Germinal center (tissue), 1 donor: ENCODE results near the gene IFRD2.
A peak's percentile ranks its signal among the peaks of the same experiment; 100 is the strongest.
"Not testable (repeated sequence)": the region's sequence is repeated elsewhere in the genome, so short reads cannot be mapped to it uniquely, and the experiment has no call there.

Experiments
- DNase-seq: peaks from one replicate; pipeline ENCODE4 v3.0.0; 2012; ENCODE audit warnings: mixed read lengths, low spot score

The IFRD2 gene

GRCh38 chr3:50324351-50325112 lies 32.3 kb upstream of the IFRD2 start:
- peak; percentile 58 for DNase-seq

- DNase-seq: no peak
These were observed 31.5 kb upstream of the IFRD2 start for GRCh38 chr3:50323614-50324199.

DNA sequence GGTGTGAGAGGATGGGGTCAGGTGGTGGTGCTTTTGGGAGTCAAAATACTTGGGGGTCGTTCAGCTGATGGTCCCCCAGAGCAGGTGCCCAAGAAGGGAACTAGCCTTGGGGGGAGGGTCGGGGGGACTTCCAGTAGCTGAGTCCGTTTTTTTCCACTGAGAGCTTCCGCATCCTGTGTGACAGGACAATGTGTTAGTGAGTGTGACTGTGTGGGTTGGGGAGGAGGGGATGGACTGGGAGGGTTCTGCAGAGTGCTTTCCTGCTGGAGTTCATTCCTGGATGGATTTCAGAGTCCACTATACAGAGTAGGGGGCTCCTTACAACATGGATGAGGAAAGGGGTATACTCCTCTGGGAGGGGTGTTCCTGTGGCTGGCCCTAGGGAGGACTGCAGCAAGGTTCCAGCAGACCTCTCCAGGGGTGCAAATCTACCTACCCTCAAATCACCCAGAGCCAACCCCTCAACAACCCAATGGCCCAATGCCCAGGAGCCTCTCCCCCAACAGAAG lies 30.9 kb upstream of the IFRD2 start:
- DNase-seq: no peak

- DNase-seq: no peak
These were observed 30.3 kb upstream of the IFRD2 start, which contains the start of gene HYAL2 for GRCh38 chr3:50322386-50323091. HYAL2 (minus strand) TSS chr3:50322745; CDS start chr3:50320489, 2,256 bp downstream.

DNA sequence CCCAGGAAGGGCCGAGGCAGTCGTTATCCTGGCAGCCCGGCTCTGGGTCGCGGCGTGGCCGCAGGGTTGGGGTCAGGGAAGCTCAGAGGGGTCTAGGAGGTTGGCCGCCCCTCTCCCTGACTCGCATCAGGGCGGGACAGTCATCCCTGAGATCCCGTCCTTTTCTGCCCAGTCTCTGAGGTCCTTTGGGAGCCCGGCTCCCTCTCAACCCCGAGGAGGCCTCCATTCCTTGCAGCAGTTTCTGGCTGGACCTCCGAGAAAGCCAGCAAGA lies 29.8 kb upstream of the IFRD2 start:
- DNase-seq: no peak

DNA sequence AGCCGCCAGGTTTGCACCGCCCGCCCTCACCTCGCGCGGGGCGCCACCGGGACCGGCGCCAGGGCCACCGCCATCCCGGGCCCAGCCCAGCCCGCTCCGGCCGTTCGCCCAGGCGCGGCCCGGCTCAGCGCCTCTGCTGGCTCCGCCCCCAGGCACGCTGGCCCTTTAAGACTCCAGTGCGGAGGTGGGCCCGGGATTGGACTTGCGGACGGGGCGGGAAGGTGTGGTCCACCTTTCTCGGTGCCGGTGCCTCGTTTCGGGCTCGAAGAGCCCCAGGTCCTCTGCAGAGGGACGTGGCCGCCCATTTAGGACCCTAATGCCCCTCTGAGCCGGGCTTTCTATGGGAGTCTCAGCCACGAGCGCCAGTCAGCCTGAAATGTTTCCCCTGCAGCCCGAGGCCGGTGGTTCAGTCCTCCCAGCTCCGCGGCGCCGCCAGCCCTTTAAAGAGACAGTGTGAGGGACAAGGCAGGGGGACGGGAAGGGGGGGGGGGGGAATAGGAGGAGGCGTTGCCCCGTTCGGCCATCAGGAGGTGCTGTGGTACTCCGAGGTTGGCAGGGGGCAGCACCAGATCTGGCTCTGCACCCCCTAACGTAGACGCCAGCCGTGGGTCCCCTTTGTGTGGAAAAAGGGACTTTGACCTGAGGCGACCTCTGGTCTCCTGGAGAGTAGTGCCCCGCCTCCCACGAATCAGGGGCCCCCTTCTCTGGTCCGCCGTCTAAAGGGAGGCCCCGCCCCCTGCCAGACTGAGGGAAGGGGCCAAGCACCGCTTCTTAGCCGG lies 29.3 kb upstream of the IFRD2 start:
- DNase-seq: peak; percentile 88

DNA sequence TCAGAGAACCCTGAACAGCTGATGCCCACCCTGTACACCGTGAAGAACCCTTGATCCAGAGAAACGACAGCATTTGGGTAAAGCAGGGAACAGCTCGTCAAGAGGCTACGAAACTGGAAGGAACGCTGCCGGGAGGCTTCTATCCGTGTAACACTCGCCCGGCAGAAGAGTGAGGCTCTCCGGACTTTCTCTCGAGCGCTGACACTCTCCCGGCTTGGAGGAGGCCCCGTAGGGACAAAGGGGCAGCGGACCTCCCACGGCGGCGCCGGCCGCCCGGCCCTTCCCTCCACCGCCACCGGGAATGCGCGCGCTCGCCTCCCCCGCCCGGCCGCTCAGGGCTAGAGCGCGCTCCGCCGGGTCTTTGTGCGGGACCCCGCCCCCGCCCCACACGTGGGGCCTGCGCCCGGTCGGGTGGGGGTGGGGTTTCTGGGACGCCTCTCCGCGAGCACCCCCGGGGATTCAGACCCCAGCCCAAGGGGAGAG lies 28.7 kb upstream of the IFRD2 start:
- peak; percentile 70 for DNase-seq

DNA sequence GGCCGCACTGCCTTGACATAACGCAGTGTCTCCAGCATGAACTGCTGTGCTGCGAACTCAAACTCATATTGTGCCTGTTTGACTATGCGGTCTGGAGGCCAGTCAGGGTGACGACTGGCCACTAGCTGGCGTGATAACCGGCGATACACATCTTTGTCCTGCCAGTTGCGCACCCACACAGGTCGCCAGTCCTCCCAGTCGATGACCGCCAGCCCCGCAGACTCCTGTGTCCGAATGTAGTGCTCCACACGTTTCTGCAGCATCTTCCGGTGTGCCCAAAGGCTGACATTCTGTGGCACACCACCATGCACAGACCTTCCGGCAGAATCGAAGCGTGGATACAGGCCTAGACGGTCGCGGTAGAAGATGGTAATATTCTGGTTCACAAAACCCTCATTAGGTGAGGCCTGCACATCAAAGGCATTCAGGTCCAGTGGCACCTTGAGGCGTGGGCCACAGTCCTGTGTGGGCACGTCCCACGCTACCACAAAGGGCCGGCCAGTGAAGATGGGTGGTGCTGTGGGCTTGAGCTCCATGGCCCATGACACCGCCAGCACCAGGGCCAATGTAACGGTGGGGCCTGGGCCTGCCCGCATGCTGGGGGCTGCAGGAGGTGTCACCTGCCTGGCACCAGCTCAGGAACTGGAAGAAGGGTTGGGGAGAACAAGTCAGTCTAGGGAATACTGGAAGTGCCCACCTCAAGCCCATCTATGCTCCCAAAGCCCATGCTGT lies 27.8 kb upstream of the IFRD2 start:
- no peak for DNase-seq

- DNase-seq: no peak
These were observed 27.1 kb upstream of the IFRD2 start for GRCh38 chr3:50319181-50319893.

GRCh38 chr3:50318615-50319014 lies 26.4 kb upstream of the IFRD2 start:
- no peak for DNase-seq

- no peak for DNase-seq
These were observed 25.9 kb upstream of the IFRD2 start for GRCh38 chr3:50318163-50318562.

DNA sequence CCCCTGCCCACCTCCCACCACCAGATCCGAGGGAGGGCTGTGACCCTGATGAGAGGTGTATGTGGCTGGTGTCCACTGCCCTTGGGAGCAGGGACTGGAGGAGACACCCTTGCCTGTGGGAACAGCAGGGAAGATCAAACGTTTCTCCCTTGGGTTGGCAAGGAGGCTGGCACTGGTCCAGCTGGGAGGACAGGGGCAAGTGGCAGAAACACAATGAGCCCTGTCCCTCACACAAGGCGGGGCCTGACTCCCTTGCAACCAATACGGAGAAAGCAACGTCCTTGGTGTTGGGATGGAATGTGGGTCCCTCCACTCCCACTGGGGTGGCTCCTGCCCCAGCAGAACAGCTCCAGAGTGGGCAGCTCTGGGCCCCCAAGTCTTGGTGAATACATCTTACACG lies 25.1 kb upstream of the IFRD2 start:
- DNase-seq: no peak

- DNase-seq: no peak
These were observed 24.5 kb upstream of the IFRD2 start for GRCh38 chr3:50316657-50317242.

GRCh38 chr3:50314816-50315215 lies 22.6 kb upstream of the IFRD2 start:
- DNase-seq: no peak

DNA sequence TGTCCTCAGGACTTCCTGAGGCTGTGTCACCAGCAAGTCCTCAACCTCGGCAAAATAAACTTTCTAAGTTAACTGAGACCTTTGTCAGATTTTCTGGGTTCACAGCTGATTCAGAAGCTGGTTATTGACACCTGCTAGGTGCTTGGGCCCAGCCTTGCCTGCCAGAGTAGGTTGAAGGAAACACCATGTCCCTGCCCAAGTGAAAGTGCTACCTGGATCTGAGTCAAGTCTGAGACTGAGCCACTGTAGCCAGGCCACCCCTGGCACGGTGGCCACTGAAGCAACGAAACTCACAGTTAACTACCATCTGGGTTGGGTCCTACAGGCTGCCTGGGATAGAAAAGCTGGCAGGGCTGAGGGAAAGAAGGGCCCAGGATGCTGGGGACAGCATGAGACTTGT lies 22.1 kb upstream of the IFRD2 start:
- DNase-seq: no peak

DNA sequence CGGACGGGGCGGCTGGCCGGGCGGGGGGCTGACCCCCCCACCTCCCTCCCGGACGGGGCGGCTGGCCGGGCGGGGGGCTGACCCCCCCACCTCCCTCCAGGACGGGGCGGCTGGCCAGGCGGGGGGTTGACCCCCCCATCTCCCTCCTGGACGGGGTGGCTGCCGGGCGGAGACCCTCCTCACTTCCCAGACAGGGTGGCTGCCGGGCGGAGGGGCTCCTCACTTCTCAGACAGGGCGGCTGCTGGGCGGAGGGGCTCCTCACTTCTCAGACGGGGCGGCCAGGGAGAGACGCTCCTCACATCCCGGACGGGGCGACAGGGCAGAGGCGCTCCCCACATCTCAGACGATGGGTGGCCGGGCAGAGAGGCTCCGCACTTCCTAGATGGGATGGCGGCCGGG lies 19.8 kb upstream of the IFRD2 start:
- not testable (repeated sequence) for DNase-seq

GRCh38 chr3:50304601-50305000 lies 12.4 kb upstream of the IFRD2 start:
- DNase-seq: no peak

GRCh38 chr3:50303013-50303815 lies 11.0 kb upstream of the IFRD2 start, which contains the start of gene HYAL1:
HYAL1 (minus strand) TSS chr3:50303574; CDS start chr3:50302956, 618 bp downstream.
- DNase-seq: no peak
